A549 (cell line): ENCODE data around the gene GLO1.

Experiments
- BCL3 ChIP-seq: fragments of >200 bp; sonication (Bioruptor Twin); formaldehyde crosslinking; IDR thresholded peaks from 3 replicates; pipeline ENCODE4 v1.6.1; 2016
- EHMT2 ChIP-seq: fragments of 200-600 bp; sonication (generic); IDR thresholded peaks from 2 replicates; pipeline ENCODE4 v1.6.1; 2016; ENCODE audit warnings: antibody characterized with exemption, low read depth, mild to moderate bottlenecking, moderate library complexity
- EP300 ChIP-seq, 2 experiments: fragments of >200 bp; sonication (Bioruptor Twin); formaldehyde crosslinking; IDR thresholded peaks; 2 replicates in 1 of 2; 3 replicates in 1 of 2; pipeline ENCODE4 v1.6.1; 2016 to 2017
- GATA3 ChIP-seq: IDR thresholded peaks from 2 replicates; pipeline ENCODE4 v1.6.1; 2012; ENCODE audit warnings: borderline replicate concordance
- MYC ChIP-seq: IDR thresholded peaks from 2 replicates; pipeline ENCODE4 v1.6.1; 2012; ENCODE audit warnings: mild to moderate bottlenecking, inconsistent platforms, low read length, improper control_type of control experiment, borderline replicate concordance
- NPAS2 ChIP-seq: fragments of 250-450 bp; sonication (Bioruptor Pico); IDR thresholded peaks from 2 replicates; pipeline ENCODE4 v1.8.0; 2022; ENCODE audit warnings: mild to moderate bottlenecking, moderate library complexity, borderline replicate concordance
- NR3C1 ChIP-seq: fragments of >200 bp; sonication (Bioruptor Twin); formaldehyde crosslinking; IDR thresholded peaks from 3 replicates; pipeline ENCODE4 v1.6.1; 2017
- POLR2A ChIP-seq: IDR thresholded peaks from 2 replicates; pipeline ENCODE4 v1.6.1; 2012; ENCODE audit warnings: mild to moderate bottlenecking, low read length
- RAD21 ChIP-seq, 2 experiments: fragments of >200 bp in 1 of 2; sonication (Bioruptor Twin) in 1 of 2; formaldehyde crosslinking in 1 of 2; IDR thresholded peaks in 1 of 2; conservative IDR thresholded peaks in 1 of 2; 2 replicates in 1 of 2; 3 replicates in 1 of 2; pipeline ENCODE4 v1.6.1; 2012 to 2018; ENCODE audit warnings: inconsistent platforms in 1 of 2
- RFX5 ChIP-seq: fragments of 450-650 bp; IDR thresholded peaks from 2 replicates; pipeline ENCODE4 v1.7.1; 2014; ENCODE audit warnings: antibody characterized with exemption, mild to moderate bottlenecking, moderate library complexity
- TP53 ChIP-seq: fragments of 250-450 bp; sonication (Bioruptor Pico); IDR thresholded peaks from 2 replicates; pipeline ENCODE4 v1.5.0; 2021; ENCODE audit warnings: mild to moderate bottlenecking, moderate library complexity
- TF ChIP-seq, protein P1 (sequence below): IDR thresholded peaks from 2 replicates; pipeline ENCODE4 v1.6.1; 2012

GRCh38 chr6:38679668-38680067, 23.3 kb downstream of the GLO1 start:
- TF ChIP-seq EHMT2 (no peak), POLR2A (no peak), GATA3 (no peak), BCL3 (no peak), NPAS2 (CRISPR knock-in tag) (no peak), NR3C1 (no peak), EP300 (IDR thresholded peaks at IDR 0.05) (no peak), MYC (no peak), TP53 (no peak), RAD21 (conservative IDR thresholded peaks at IDR 0.05 in 1 of 2, IDR thresholded peaks at IDR 0.05 in 1 of 2) (no peak), RFX5 (no peak)
- TF ChIP-seq, protein P1, sequence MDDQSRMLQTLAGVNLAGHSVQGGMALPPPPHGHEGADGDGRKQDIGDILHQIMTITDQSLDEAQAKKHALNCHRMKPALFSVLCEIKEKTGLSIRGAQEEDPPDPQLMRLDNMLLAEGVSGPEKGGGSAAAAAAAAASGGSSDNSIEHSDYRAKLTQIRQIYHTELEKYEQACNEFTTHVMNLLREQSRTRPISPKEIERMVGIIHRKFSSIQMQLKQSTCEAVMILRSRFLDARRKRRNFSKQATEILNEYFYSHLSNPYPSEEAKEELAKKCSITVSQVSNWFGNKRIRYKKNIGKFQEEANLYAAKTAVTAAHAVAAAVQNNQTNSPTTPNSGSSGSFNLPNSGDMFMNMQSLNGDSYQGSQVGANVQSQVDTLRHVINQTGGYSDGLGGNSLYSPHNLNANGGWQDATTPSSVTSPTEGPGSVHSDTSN = no peak
